H9 (cell line): ENCODE results near the gene NLRP12. TPM values are rescaled to one million over a fixed set of nuclear protein-coding genes. Genes with fewer than 3 reads are reported as not detected.

Experiments
- DNase-seq: peaks from one replicate; pipeline ENCODE4 v3.0.0-alpha.2; 2017
- H2AFZ ChIP-seq: one replicate; pipeline ENCODE4 v1.6.1; 2013; ENCODE audit warnings: mild to moderate bottlenecking, low read length, control low read depth, moderate library complexity
- H2AK5ac ChIP-seq: 2 replicates; pipeline ENCODE4 v1.6.1; 2013; ENCODE audit warnings: low read length, control low read depth, mixed read lengths; ENCODE audit not compliant: insufficient read length
- H2BK120ac ChIP-seq: one replicate; pipeline ENCODE4 v1.6.1; 2013; ENCODE audit warnings: low read depth, mild to moderate bottlenecking, low read length, control low read depth, inconsistent platforms; ENCODE audit not compliant: poor library complexity, severe bottlenecking
- H2BK12ac ChIP-seq: 2 replicates; pipeline ENCODE4 v1.6.1; 2013; ENCODE audit warnings: low read length, control low read depth, mixed read lengths, low read depth; ENCODE audit not compliant: insufficient read length
- H2BK15ac ChIP-seq: 2 replicates; pipeline ENCODE4 v1.6.1; 2013; ENCODE audit warnings: low read depth, low read length, control low read depth
- H2BK20ac ChIP-seq: one replicate; pipeline ENCODE4 v1.6.1; 2013; ENCODE audit warnings: low read depth, mild to moderate bottlenecking, low read length, control low read depth, inconsistent platforms; ENCODE audit not compliant: poor library complexity, severe bottlenecking
- H2BK5ac ChIP-seq: 2 replicates; pipeline ENCODE4 v1.6.1; 2013; ENCODE audit warnings: low read length, control low read depth, mixed read lengths; ENCODE audit not compliant: insufficient read length
- H3K14ac ChIP-seq: 2 replicates; pipeline ENCODE4 v1.6.1; 2013; ENCODE audit warnings: low read length, control low read depth; ENCODE audit not compliant: insufficient read depth
- H3K18ac ChIP-seq: 2 replicates; pipeline ENCODE4 v1.6.1; 2013; ENCODE audit warnings: low read depth, mild to moderate bottlenecking, mixed read lengths, low read length, control low read depth; ENCODE audit not compliant: insufficient read length
- H3K23ac ChIP-seq: 2 replicates; pipeline ENCODE4 v1.6.1; 2013; ENCODE audit warnings: low read length, control low read depth, mixed read lengths, low read depth; ENCODE audit not compliant: insufficient read length
- H3K23me2 ChIP-seq: 2 replicates; pipeline ENCODE4 v1.6.1; 2013; ENCODE audit warnings: low read depth, mild to moderate bottlenecking, mixed read lengths, low read length, control low read depth; ENCODE audit not compliant: insufficient read length, poor library complexity, severe bottlenecking
- H3K27ac ChIP-seq: 2 replicates; pipeline ENCODE4 v1.5.1; 2013; ENCODE audit warnings: low read length, control low read depth, mixed read lengths, low read depth; ENCODE audit not compliant: insufficient read length
- H3K27me3 ChIP-seq: 2 replicates; pipeline ENCODE4 v1.6.1; 2013; ENCODE audit warnings: low read length, control low read depth, inconsistent platforms; ENCODE audit not compliant: insufficient read depth
- H3K4ac ChIP-seq: 2 replicates; pipeline ENCODE4 v1.6.1; 2013; ENCODE audit warnings: low read depth, mild to moderate bottlenecking, control low read depth, inconsistent platforms, low read length, moderate library complexity
- H3K4me1 ChIP-seq: 2 replicates; pipeline ENCODE4 v1.6.1; 2013; ENCODE audit warnings: low read length, control low read depth, inconsistent platforms; ENCODE audit not compliant: insufficient read depth
- H3K4me2 ChIP-seq: 2 replicates; pipeline ENCODE4 v1.6.1; 2013; ENCODE audit warnings: low read length, control low read depth, mixed read lengths; ENCODE audit not compliant: insufficient read length, insufficient read depth
- H3K56ac ChIP-seq: 2 replicates; pipeline ENCODE4 v1.6.1; 2013; ENCODE audit warnings: low read depth, mild to moderate bottlenecking, mixed read lengths, low read length, control low read depth; ENCODE audit not compliant: insufficient read length
- H3K79me1 ChIP-seq: 2 replicates; pipeline ENCODE4 v1.6.1; 2013; ENCODE audit warnings: low read depth, mild to moderate bottlenecking, moderate library complexity, low read length, control low read depth, inconsistent platforms; ENCODE audit not compliant: insufficient read depth, poor library complexity, severe bottlenecking
- H3K79me2 ChIP-seq: 2 replicates; pipeline ENCODE4 v1.6.1; 2013; ENCODE audit warnings: low read length, control low read depth, inconsistent platforms; ENCODE audit not compliant: insufficient read depth
- H3K9ac ChIP-seq: 2 replicates; pipeline ENCODE4 v1.6.1; 2013; ENCODE audit warnings: low read length, control low read depth, mixed read lengths; ENCODE audit not compliant: insufficient read length; ENCODE audit errors: extremely low read depth
- H3K9me3 ChIP-seq: one replicate; pipeline ENCODE4 v1.6.1; 2013; ENCODE audit warnings: low read depth, low read length, inconsistent platforms; ENCODE audit not compliant: control insufficient read depth
- H3T11ph ChIP-seq: one replicate; pipeline ENCODE4 v1.6.1; 2013; ENCODE audit warnings: mild to moderate bottlenecking, low read length, control low read depth, inconsistent platforms
- H4K20me1 ChIP-seq: one replicate; pipeline ENCODE4 v1.6.1; 2013; ENCODE audit not compliant: control insufficient read depth, insufficient read length, insufficient read depth
- H4K5ac ChIP-seq: 2 replicates; pipeline ENCODE4 v1.6.1; 2013; ENCODE audit warnings: low read depth, mild to moderate bottlenecking, mixed read lengths, low read length, control low read depth; ENCODE audit not compliant: insufficient read length
- H4K8ac ChIP-seq: replicated peaks from 2 replicates; pipeline ENCODE4 v1.6.1; 2013; ENCODE audit warnings: low read length, control low read depth, mixed read lengths, low read depth; ENCODE audit not compliant: insufficient read length
- H4K91ac ChIP-seq: 2 replicates; pipeline ENCODE4 v1.6.1; 2013; ENCODE audit warnings: low read depth, mild to moderate bottlenecking, moderate library complexity, mixed read lengths, low read length, control low read depth; ENCODE audit not compliant: insufficient read length
- H3K27ac Mint-ChIP-seq, 3 experiments: 2 replicates in 2 of 3; 3 replicates in 1 of 3; pipeline ENCODE4 v1.8.0; 2020 to 2021; ENCODE audit warnings: mixed read lengths in 3 of 3, mild to moderate bottlenecking in 1 of 3, moderate library complexity in 1 of 3
- H3K27me3 Mint-ChIP-seq: 2 replicates; pipeline ENCODE4 v1.8.0; 2021; ENCODE audit warnings: low read depth, mild to moderate bottlenecking, moderate library complexity, mixed read lengths
- H3K36me3 Mint-ChIP-seq, 3 experiments: 2 replicates in 2 of 3; 3 replicates in 1 of 3; pipeline ENCODE4 v1.8.0; 2020 to 2021; ENCODE audit warnings: low read depth in 3 of 3, mixed read lengths in 3 of 3; ENCODE audit not compliant: insufficient read depth in 1 of 3
- H3K4me1 Mint-ChIP-seq, 2 experiments: 2 replicates each; pipeline ENCODE4 v1.8.0; 2020; ENCODE audit warnings: mixed read lengths in 2 of 2
- H3K4me3 Mint-ChIP-seq, 2 experiments: 2 replicates in 1 of 2; 3 replicates in 1 of 2; pipeline ENCODE4 v1.8.0; 2020 to 2021; ENCODE audit warnings: mild to moderate bottlenecking in 2 of 2, mixed read lengths in 2 of 2, moderate library complexity in 1 of 2
- H3K9me3 Mint-ChIP-seq, 2 experiments: 2 replicates in 1 of 2; 3 replicates in 1 of 2; pipeline ENCODE4 v1.8.0; 2020; ENCODE audit warnings: mild to moderate bottlenecking in 2 of 2, mixed read lengths in 2 of 2, moderate library complexity in 1 of 2
- WGBS: extraction: QIAGEN DNeasy Blood & Tissue Kit; methylation state at CpG from one replicate; pipeline ENCODE4 v1.1.7; 2013; ENCODE audit warnings: missing lambda C conversion rate, low lambda C conversion rate, mixed read lengths; ENCODE audit not compliant: insufficient read length; ENCODE audit errors: extremely low coverage; 5-methylcytosine and 5-hydroxymethylcytosine counted together
- total RNA-seq: library from RNA; stranded (reverse); gene quantifications from 2 replicates; pipeline ENCODE4 v1.2.1, GENCODE V29; 2021
- TF ChIP-seq, protein P1 (sequence below): fragments of 200-600 bp; sonication (generic); conservative IDR thresholded peaks from 3 replicates; pipeline ENCODE4 v1.8.0; 2021; ENCODE audit warnings: antibody characterized with exemption, mild to moderate bottlenecking

The NLRP12 gene
- total RNA-seq, 1 experiment from 2014 or later = 4.0 TPM

GRCh38 chr19:53865523-53865917 lies 41.4 kb upstream of the NLRP12 start:
- DNase-seq = no peak
- Histone ChIP-seq H3T11ph (no peak overlapping the region), H2AFZ (no peak overlapping the region), H3K23ac (no peak overlapping the region), H3K9ac (peak overlapping the region; percentile 86), H4K91ac (peak overlapping the region; percentile 1), H3K4me2 (peak overlapping the region; percentile 63), H4K8ac (no peak overlapping the region), H3K9me3 (no peaks in the 10 kb centered on the region), H4K20me1 (no peaks in the 10 kb centered on the region), H2BK5ac (no peak overlapping the region), H3K56ac (no peak overlapping the region), H3K23me2 (peaks cover 15% of the 10 kb centered on the region), H3K27ac (no peak overlapping the region), H3K18ac (peak overlapping the region; percentile 99), H4K5ac (no peak overlapping the region), H2BK15ac (no peak overlapping the region), H3K79me1 (no peaks in the 10 kb centered on the region), H2BK120ac (no peak overlapping the region), H3K4me1 (peaks cover 2% of the 10 kb centered on the region; the same call in 1 of the 2 replicates), H3K27me3 (no peaks in the 10 kb centered on the region), H3K4ac (no peak overlapping the region), H3K79me2 (peaks cover under 1% of the 10 kb centered on the region; the same call in 1 of the 2 replicates), H2AK5ac (no peak overlapping the region), H2BK20ac (no peak overlapping the region), H2BK12ac (no peak overlapping the region), H3K14ac (peak overlapping the region; percentile 99)
- peaks cover 17 to 22% of the 10 kb centered on the region in 2 experiments for H3K4me1 Mint-ChIP-seq
- H3K9me3 Mint-ChIP-seq = no peaks in the 10 kb centered on the region
- H3K36me3 Mint-ChIP-seq = peaks cover 1 to 4% (median 2%) of the 10 kb centered on the region in 3 experiments; a peak in 6 of 7 replicates
- TF ChIP-seq, protein P1, sequence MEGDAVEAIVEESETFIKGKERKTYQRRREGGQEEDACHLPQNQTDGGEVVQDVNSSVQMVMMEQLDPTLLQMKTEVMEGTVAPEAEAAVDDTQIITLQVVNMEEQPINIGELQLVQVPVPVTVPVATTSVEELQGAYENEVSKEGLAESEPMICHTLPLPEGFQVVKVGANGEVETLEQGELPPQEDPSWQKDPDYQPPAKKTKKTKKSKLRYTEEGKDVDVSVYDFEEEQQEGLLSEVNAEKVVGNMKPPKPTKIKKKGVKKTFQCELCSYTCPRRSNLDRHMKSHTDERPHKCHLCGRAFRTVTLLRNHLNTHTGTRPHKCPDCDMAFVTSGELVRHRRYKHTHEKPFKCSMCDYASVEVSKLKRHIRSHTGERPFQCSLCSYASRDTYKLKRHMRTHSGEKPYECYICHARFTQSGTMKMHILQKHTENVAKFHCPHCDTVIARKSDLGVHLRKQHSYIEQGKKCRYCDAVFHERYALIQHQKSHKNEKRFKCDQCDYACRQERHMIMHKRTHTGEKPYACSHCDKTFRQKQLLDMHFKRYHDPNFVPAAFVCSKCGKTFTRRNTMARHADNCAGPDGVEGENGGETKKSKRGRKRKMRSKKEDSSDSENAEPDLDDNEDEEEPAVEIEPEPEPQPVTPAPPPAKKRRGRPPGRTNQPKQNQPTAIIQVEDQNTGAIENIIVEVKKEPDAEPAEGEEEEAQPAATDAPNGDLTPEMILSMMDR = no peak
- peak overlapping the region; percentile 83 to 94 (median 91); a peak in 6 of 7 replicates for H3K27ac Mint-ChIP-seq
- H3K27me3 Mint-ChIP-seq = peaks cover 12% of the 10 kb centered on the region
- peak overlapping the region; percentile 88 to 92 for H3K4me3 Mint-ChIP-seq
- no CpG with 5 or more reads among the region's 9 CpGs for WGBS
